ENCODE results near the gene FNBP1.
"Not testable (repeated sequence)": the region's sequence is repeated elsewhere in the genome, so short reads cannot be mapped to it uniquely, and the experiment has no call there.

The FNBP1 gene

DNA sequence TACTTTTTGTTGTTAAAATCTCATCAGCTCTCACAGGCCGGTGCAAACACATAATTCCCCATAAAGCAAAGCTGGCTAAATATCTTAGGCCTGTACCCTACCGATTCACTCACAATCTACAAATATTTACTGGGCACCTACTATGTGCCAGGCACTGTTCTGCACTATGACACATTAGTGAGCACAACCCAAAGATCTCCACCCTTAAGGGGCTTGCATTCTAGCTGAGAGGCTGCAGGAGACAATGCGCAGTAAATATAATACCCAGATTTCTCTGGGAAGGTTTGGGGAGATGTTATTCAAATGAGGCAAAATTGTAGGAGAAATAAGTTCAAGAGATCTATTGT lies 53.7 kb downstream of the FNBP1 start:
- DNase-seq: no peak

DNA sequence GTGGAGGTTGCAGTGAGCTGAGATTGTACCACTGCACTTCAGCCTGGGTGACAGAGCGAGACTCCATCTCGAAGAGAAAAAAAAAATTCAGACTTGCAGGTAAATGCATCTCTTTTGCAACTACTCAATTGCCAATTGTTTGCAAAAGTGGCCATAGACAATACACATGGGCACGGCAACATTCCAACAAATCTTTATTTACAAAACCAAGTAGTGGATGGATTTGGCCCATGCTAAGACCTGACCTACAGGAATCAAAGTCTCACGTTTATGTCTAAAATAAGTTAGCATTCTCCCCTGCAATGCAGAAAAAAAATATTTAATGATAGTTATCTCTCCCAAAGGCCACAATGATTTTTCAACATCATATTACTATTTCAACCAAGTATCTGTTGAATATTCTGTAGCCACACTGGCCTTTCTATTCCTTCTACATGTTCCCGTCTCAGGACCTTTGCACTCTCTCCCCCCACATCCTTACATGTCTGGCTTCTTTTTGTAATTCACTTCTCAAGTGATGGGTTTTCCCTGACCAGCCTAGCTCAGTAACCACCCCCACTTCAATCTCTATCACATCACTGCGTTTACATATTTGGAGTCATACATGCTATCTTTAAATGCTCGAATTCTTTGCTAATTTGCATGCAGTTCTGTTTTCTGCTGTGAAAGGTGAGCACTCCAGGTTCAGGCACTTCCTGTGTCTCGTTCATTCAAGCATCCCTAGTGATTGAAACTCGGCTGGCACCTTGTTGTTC lies 54.2 kb downstream of the FNBP1 start:
- DNase-seq: no peak

DNA sequence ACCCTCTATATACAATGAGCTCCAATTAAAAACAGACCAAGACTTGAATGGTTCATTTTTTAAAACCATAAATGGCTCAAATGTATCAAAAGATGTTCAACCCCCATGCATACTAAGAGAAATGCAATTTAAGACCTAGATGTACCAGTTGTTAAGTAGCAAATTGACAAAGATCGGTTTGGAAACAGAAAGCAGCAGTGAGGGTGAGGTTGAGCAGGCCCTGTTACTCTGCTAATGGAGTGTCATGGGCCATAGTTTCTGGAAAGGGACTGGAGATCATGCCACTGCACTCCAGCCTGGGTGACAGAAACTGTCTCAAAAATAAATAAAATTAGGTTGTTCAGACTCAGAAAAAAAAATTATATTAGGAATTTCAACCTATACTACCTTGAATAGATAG lies 55.0 kb downstream of the FNBP1 start:
- DNase-seq: no peak

DNA sequence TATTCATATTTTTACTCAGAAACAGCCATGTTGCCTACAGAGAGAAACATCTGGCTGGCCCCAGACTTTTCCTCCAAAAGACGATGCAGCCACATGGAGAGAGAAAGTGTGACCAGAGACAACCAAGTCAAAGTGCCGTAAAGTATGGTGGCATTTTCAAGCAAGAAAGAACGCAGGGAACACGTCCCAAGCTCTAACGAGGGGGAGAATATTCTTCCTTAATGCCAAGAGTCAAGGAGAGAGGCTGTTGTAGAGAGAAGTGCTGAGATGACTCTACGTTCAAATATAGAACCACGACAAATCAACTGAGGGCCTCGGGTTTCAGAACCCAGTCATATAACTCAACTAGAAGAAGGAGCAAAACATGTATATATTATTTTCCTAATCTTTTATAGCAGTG lies 55.9 kb downstream of the FNBP1 start:
- no peak for DNase-seq

DNA sequence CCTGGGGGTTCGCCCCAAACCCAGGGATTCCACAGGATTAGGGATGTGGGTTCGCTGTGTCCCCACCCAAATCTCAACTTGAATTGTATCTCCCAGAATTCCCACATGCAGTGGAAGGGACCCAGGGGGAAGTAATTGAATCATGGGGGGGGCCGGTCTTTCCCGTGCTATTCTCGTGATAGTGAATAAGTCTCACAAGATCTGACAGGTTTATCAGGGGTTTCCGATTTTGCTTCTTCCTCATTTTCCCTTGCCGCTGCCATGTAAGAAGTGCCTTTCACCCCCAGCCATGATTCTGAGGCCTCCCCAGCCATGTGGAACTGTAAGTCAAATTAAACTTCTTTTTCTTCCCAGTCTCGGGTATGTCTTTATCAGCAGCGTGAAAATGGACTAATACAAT lies 58.4 kb downstream of the FNBP1 start:
- not testable (repeated sequence) for DNase-seq

DNA sequence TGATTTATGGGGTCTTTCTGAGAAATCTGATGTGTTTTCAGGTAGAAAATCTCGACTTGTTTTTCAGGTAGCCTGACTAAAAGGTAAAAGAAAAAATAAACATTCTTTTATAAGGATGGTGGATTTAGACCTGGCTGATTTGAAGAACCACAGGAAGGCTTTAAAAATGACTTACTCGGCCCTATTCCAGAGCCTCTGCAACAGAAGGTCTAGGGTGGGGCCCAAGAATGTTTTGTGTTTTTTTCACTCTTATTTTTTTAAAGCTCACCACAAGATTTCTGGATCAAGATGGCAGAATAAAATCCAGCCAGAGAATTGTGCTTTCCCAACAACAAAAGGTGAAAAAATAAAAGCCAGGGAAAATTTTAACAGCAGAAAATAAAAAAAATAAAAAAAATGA lies 59.1 kb downstream of the FNBP1 start:
- no peak for DNase-seq

DNA sequence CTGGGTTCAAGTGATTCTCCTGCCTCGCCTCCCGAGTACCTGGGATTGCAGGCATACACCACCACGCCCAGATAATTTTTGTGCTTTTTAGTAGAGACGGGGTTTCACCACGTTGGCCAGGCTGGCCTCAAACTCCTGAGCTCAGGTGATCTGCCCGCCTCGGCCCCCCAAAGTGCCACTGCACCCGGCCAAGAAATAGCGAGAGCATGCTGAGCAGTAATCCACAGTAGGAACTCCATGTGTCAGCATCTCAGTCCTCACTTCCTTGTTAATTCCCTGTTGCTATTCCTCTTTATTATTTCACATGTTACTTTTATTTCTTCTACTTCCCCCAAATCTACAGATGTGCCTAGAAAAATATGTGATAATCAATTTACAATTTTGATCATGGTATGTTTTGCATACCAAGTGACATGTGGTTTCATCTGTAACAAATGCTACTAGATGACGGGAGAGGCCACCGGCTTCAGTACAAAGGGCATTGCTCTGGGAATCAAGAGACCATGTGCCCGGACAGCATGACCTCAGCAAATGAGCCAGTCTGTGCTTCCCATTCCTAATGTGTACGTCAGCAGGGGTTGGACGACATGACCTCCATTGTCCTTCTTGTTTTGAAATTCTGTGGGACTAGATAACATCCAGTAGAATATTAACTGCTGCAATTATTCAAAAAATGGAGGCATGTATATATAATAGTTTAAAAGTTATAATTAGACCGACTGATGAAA lies 61.6 kb downstream of the FNBP1 start:
- DNase-seq: no peak

DNA sequence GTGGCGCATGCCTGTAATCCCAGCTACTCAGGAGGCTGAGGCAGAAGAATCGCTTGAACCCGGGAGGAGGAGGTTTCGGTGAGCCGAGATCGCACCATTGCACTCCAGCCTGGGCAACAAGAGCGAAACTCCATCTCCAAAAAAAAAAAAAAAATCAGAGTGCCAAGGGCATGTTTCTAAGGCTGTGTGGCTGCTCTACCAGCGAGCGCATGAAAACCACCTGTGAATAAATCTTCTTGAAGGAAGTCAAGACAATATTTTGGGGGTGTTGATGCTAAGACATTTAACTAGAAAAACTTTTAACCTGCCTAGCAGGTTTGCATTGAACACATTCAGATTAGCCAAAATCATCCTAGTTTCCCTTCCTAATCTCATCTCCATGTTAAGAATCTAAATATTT lies 62.8 kb downstream of the FNBP1 start:
- not testable (repeated sequence) for DNase-seq

DNA sequence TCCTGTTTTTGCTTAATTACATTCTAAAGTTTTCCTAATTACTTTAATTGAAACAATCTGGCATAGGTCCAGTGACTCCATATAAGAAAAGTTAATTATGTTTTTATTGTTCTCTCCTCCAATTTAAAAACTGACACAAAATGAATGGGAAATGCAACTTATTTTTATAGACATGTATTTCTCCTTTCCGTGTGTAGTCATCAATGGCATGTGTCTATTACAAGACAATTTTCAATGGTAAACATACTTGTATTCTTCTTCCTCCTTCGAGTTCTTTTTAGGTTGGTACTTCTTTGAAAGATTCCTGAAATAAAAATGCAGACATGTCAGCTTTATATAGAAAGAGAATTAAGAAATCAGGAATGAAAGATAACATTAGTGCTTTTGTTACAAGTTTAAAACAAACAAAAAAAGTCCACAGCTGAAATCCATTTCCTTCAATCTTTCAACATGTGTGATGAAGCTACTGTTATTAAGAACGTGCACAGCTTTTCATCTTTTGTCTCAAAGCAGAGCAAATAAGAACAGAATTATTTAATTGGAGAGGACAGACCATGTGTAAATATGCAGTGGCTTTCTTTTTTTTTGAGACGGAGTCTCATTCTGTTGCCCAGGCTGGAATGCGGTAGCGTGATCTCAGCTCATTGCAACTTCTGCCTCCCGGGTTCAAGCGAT lies 63.8 kb downstream of the FNBP1 start:
- peak; percentile 9 for DNase-seq

DNA sequence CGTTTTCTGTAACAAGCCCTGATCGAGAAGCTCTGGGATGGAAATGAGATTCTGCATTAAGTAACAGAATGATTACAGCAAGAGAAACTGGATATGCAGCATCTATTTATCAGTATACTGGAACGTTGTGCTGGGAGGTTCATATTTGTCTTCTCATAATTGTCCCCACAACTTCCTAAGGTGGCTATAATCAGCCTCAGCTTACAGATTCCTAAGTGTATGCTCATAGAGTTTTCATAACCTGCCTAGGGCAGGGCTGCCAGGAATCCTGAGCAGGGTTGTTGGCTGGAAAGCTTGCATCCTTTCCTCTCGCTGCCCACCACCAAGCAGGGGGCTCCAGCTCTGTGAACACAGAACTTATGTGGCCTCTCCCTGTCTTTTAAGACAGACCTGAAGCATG lies 70.2 kb downstream of the FNBP1 start:
- DNase-seq: no peak

DNA sequence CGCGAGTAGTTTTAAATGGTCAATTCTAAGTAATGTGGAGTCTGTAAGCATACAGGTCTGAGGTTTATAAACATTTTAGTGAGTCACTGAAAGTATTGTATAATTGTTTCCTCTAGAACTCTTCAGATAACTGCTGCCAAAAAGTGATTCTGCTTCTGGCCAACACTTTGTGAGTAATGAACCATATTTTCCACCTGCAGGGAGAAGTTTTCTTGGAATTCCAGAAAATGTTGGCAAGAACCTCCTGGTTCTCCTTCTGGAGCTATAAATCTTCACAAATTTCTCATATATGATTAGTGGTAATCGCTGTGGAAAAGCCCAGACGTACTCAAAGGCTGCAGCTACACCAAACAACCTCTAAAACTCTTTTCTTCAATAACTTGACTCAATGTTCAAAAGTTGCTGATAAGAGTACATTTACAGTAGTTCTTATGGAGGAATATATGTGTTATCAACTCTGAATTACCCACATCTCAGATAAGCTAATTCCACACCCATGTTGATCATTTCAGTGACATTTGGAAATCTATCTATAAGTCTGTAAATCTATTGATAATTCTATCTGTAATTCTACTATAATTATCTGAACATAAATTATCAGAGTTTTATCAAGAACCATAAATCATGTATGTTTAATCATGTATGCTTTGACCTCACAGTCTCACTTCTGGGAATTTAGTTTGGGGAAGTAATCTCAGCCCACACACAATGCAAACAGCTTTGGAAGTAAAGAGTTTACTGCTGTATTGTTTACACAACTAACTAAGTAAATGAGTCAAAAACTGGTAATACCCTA lies 74.1 kb downstream of the FNBP1 start:
- no peak for DNase-seq

DNA sequence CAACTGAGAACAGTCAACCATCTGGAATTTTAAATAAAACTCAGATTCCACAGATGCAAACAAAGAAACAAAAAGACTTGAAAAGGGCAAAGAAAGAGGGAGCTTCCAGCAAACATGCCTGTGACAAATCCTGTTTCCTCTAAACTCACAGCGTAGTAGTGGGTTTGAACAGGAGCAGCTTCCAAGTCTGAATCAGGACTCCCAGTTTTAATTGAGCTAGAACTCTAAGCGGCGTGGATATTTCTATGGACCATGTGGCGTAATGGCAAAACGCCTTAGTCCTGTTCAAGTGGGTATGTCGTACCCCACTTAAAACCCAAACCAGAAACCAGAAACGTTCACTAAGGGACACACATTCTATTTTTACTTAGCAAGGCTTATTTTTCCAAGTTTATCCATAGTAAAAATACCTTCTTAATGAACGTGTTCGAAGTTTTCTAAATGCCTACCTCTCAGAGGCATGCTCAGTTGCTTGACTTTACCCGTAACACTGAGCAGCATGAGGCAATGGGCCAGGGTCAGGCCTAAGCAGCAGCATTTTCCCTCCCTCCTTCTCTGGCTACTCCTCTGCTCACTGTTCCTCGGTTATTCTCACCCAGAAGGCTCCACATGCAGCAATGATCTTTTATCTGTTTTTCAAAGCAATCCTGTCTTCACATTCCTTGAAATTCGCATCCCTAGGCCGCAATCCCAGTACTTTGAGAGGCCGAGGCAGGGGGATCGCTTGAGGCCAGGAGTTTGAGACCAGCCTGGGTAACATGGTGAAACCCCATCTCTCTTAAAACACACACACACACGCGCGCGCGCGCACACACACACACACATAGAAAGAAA lies 77.9 kb downstream of the FNBP1 start:
- DNase-seq: no peak

DNA sequence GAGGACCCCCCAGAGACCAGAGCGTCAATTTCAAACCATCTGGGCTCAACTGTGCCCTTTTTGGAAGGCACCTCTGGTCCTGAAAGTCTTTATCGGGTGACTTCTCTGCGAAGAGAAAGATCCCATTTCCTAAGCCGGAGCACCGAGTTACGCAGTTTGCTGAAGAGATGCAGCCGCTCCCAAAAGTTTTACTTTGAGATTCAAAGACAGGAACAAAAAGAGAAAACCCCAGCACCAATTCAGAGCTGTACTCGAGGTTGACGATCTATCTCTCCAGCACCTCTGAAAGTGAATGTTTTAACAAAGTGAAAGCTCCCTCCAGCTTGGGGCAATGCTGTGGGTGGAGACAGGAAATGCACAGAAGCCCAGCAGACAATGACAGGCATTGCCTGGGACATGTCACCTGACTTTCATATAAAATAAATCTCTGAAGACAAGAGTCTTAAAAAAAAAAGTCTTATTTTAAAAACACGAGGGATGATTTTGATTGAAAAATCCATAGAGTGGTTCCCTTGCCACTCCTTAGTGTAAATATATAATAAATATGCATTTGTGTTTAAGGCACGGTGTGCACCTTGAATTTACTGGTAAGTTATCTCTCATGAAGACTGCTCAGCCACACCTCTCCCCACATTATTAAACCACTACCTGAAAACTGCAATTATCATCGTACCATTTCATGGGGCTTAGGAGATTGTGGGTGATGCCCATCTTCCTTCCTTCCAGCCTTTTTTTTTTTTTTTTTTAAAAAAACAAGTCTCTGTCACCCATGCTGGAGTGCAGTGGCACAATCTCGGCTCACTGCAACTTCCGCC lies 79.9 kb downstream of the FNBP1 start:
- peak; percentile 33 for DNase-seq

DNA sequence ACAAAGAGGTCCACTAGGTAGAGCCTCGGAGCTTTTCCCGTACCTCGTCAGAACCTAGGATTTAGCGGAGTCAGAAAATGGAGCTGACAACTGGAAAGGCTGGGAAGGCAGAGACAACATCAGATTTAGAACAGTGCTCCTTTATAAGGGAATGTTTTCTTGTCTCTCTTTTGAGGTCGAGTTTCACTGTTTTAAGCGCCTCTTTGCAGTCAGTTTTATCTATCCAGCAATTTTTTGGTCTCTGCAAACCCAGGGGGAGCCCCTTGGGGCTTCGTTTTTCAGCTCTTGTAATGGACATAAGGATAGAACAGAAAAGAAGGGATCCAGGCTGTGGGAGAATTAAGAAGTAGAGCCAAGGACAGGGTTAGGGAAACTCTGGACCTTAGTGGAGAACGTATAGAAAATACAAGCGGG lies 80.5 kb downstream of the FNBP1 start:
- DNase-seq: no peak

DNA sequence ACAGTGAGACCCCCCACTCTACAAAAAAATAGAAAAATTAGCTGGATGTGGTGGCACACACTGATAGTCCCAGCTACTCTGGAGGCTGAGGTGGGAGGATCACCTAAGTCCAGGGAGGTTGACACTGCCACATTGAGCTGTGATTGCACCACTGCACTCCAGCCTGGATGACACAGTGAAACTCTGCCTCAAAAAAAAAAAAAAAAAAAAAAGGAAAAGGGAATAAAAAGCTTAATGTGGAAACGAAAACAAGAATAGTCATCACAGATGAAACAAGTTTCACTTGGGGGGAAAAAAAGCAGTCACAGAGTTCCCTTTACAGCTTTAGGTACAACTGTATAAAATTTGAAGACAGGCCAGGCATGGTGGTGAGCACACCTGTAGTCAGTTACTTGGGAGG lies 84.2 kb downstream of the FNBP1 start:
- no peak for DNase-seq

DNA sequence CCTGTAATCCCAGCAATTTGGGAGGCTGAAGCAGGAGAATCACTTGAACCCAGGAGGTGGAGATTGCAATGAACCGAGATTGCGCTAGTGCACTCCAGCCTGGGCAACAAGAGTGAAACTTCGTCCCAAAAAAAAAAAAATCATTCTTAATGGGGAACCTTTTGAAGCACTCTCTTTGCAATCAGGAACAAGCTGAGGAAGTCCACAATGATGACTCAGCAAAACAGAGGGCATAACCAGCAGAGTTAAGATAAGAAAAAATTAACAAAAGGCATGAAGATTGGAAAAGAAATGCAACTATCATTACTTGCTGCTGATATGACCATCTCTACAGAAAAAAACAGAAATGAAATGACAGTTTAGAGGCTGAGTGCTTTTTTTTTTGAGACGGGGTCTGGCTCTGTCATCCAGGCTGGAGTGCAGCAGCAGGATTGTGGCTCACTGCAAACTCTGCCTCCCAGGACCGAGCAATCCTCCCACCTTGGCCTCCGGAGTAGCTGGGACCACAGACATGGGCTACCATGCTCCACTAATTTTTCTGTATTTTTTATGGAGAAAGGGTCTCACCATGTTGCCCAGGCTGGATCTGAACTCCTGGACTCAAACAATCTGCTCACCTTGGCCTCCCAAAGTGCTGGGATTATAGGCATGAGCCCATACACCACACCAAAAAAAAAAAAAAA lies 88.0 kb downstream of the FNBP1 start:
- DNase-seq: no peak

DNA sequence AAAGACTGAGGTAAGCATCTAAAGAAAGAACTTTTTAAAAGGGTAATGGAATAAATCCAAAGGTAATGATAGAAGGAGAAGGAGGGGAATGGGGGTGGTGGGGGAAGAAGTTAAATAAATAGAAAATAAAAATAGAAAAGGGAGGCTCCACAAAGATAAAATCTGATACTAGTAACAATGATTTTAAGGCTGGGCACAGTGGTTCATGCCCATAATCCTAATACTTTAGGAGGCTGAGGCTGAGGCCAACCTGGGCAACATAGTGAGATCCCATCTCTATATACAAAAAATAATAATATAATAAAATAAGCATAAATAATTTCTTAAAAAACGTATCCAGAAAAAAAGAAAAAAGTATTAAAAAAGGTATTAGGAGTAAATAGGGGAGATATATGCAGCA lies 89.3 kb downstream of the FNBP1 start:
- no peak for DNase-seq

DNA sequence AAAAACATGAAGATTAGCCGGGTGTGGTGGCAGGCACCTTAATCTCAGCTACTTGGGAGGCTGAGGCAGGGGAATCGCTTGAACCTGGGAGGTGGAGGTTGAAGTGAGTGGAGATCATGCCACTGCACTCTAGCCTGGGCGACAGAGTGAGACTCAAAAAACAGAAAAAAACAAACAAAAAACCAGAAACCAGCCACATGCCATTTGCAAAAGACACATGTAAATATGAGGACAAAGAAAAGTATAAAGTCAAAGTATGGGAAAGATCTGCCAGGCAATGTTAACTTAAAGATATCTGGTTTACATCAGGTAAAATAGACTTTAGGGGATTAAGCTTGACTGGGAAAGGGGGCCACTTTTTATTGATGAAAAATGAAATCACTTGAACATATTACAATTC lies 90.7 kb downstream of the FNBP1 start:
- no peak for DNase-seq

DNA sequence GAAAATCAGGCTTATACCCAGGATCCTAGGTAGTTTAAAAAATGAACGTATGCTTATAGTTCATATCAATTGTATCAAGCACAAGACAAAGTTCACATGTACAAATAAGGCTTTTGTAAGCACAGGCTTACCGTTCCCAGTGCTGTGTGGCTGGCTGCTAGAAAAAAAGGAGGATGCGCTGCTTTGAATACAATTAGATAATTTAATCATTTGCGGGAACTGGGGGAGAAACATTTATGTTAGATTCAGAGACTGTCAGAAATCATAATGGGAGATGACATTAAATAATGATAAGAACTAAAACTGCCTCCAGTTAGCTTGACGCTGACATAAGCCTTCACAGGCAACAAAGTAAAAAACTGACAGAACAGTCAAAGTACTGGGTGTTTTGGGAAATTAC lies 93.2 kb downstream of the FNBP1 start:
- DNase-seq: no peak

DNA sequence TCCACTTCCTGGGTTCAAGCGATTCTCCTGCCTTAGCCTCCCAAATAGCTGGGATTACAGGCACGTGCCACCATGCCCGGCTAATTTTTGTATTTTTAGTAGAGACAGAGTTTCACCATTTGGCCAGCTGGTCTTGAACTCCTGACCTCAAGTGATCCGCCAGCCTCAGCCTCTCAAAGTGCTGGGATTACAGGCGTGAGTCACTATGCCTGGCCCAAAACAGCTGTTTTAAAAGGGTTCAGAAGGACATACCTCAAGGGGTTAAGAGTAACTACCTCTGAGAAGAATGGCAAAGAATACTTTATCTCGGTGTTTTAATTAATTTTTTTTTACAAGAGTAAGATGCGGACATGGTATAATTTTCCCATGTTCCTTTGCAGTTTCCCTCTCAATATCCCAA lies 94.4 kb downstream of the FNBP1 start:
- not testable (repeated sequence) for DNase-seq

Measured in NCI-H774 (cell line).